HepG2 (cell line): ENCODE measurements around the gene GDF7.

Source experiments
- MXD4 ChIP-seq: IDR thresholded peaks from 2 replicates; pipeline ENCODE4 v1.6.1; 2016; ENCODE audit warnings: mild to moderate bottlenecking, missing biosample characterization, missing genetic modification reagents
- ZNF557 ChIP-seq: sonication (generic); formaldehyde crosslinking; IDR thresholded peaks from 2 replicates; pipeline ENCODE4 v1.4.0; 2020; ENCODE audit warnings: missing genetic modification reagents

DNA sequence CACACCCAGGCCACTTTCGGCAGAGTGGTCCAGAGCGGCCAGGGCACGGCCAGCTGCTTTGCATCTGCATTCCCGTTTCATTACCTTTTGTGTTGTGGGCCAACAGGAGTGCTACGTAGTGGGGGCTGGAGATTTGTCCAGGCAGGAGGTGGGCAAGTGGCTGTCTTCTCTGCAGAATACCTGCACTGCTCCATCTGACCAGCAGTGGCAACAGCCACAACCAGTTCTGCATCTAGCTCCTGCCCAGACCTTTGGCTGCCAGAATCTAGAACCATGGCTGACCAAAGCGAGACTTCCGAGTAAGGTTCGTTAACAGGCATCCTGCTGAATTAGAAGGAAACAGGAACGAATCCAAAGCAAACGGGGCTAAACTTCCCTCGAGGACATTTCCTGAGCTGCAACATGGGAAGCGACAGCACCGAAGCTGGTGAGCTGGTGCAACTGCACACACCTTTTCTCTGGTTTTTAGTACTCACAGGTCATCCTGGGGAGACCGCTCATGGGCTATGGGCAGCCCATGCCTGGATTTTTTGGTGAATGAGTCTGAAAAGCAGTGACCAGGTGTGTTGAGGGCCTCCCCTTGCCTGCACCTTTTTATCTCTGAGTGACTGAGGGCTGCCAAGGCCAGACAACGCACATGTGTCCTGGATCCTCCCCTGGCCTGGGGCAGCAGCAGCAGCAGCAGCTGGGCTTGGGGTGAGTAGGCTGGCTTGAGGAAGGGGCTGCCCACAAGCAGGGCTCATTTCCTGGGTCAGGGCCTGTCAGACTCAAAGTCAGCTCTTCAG lies 10.5 kb downstream of the GDF7 start:
- TF ChIP-seq ZNF557 = no peak
- TF ChIP-seq MXD4 (CRISPR knock-in tag) = no peak
